H1 (cell line): Measurements from ENCODE around the gene CFL2. TPM values are rescaled to one million over a fixed set of nuclear protein-coding genes. Genes with fewer than 3 reads are reported as not detected.

ENCODE experiments used
- CTCF ChIA-PET: fragments of 300-600 bp; sonication (Branson Sonifier 250); formaldehyde crosslinking; loops from one replicate; lab custom pipeline; 2021; ENCODE audit not compliant: partially characterized antibody; lab: Charles Lee
- POLR2A ChIA-PET: fragments of 300-600 bp; sonication (Branson Sonifier 250); formaldehyde crosslinking; loops from one replicate; lab custom pipeline; 2021; ENCODE audit warnings: inconsistent platforms; ENCODE audit not compliant: partially characterized antibody; lab: Charles Lee
- DNase-seq, 2 experiments: peaks; one replicate each; pipeline versions ENCODE4 v3.0.0 to v3.0.0-alpha.2; 2010 to 2022; ENCODE audit warnings: low spot score in 2 of 2, low read depth in 1 of 2, mixed read lengths in 1 of 2
- FAIRE-seq: peaks from 2 replicates; lab custom pipeline; 2011; peaks lifted over from hg19 to GRCh38; lab: Jason Lieb, UNC
- H2AFZ ChIP-seq: 2 replicates; pipeline ENCODE4 v1.8.1; 2012; ENCODE audit warnings: low read length, inconsistent platforms
- H2AK5ac ChIP-seq: 2 replicates; pipeline ENCODE4 v1.6.1; 2013; ENCODE audit warnings: low read depth, low read length
- H2BK120ac ChIP-seq: replicated peaks from 2 replicates; pipeline ENCODE3; 2013; ENCODE audit warnings: low read depth, low read length, inconsistent platforms
- H2BK12ac ChIP-seq: 2 replicates; pipeline ENCODE4 v1.6.1; 2013; ENCODE audit warnings: low read depth, low read length
- H2BK15ac ChIP-seq: 2 replicates; pipeline ENCODE4 v1.6.1; 2013; ENCODE audit warnings: low read length
- H2BK20ac ChIP-seq: 2 replicates; pipeline ENCODE4 v1.6.1; 2013; ENCODE audit warnings: low read length
- H2BK5ac ChIP-seq: 2 replicates; pipeline ENCODE4 v1.6.1; 2013; ENCODE audit warnings: low read depth, low read length
- H3K14ac ChIP-seq: 2 replicates; pipeline ENCODE4 v1.6.1; 2013; ENCODE audit warnings: inconsistent platforms; ENCODE audit not compliant: insufficient read length
- H3K18ac ChIP-seq: 2 replicates; pipeline ENCODE4 v1.6.1; 2013; ENCODE audit warnings: low read length; ENCODE audit errors: extremely low read depth
- H3K23ac ChIP-seq: 2 replicates; pipeline ENCODE4 v1.6.1; 2013; ENCODE audit warnings: inconsistent platforms; ENCODE audit not compliant: insufficient read length
- H3K23me2 ChIP-seq: 2 replicates; pipeline ENCODE4 v1.6.1; 2013; ENCODE audit warnings: low read depth, low read length
- H3K27ac ChIP-seq: 2 replicates; pipeline ENCODE4 v1.6.1; 2011; ENCODE audit warnings: low read depth, low read length, inconsistent platforms
- H3K27me3 ChIP-seq, 4 experiments: replicated peaks in 1 of 4; 1 replicate in 1 of 4; 2 replicates in 3 of 4; pipeline versions ENCODE4 v1.6.1 to v1.8.1; 2011 to 2013; ENCODE audit warnings: low read length in 3 of 4, mild to moderate bottlenecking in 3 of 4, inconsistent platforms in 2 of 4, mixed read lengths in 2 of 4, moderate library complexity in 1 of 4; ENCODE audit not compliant: control insufficient read depth in 3 of 4, insufficient read depth in 3 of 4; ENCODE audit errors: extremely low read depth in 1 of 4
- H3K36me3 ChIP-seq, 4 experiments: 2 replicates each; pipeline versions ENCODE4 v1.6.1 to v1.8.1; 2011 to 2013; ENCODE audit warnings: mild to moderate bottlenecking in 4 of 4, low read length in 3 of 4, moderate library complexity in 2 of 4, control low read depth in 1 of 4, inconsistent platforms in 1 of 4; ENCODE audit not compliant: insufficient read depth in 4 of 4, control insufficient read depth in 2 of 4
- H3K4ac ChIP-seq: replicated peaks from 2 replicates; pipeline ENCODE3; 2013; ENCODE audit warnings: low read length, low read depth, mixed read lengths, inconsistent platforms; ENCODE audit not compliant: insufficient read length
- H3K4me1 ChIP-seq, 4 experiments: replicated peaks in 1 of 4; 1 replicate in 1 of 4; 2 replicates in 3 of 4; pipeline versions ENCODE4 v1.6.1 to v1.8.1; 2011 to 2013; ENCODE audit warnings: low read length in 3 of 4, inconsistent platforms in 2 of 4, mixed read lengths in 1 of 4; ENCODE audit not compliant: insufficient read depth in 4 of 4, control insufficient read depth in 3 of 4
- H3K4me2 ChIP-seq, 2 experiments: 2 replicates each; pipeline versions ENCODE4 v1.6.1 to v1.8.1; 2011 to 2013; ENCODE audit warnings: low read depth in 2 of 2, low read length in 2 of 2, control low read depth in 1 of 2, inconsistent platforms in 1 of 2, mild to moderate bottlenecking in 1 of 2; ENCODE audit not compliant: insufficient read depth in 1 of 2
- H3K4me3 ChIP-seq, 4 experiments: fragments of 200-600, 300-600 bp in 1 of 4; sonication (generic), shearing (Covaris generic), sonication (Bioruptor Twin) in 1 of 4; 2 replicates each; pipeline versions ENCODE4 v1.5.1 to v1.8.1; 2011 to 2016; ENCODE audit warnings: low read length in 4 of 4, low read depth in 3 of 4, control low read depth in 2 of 4, inconsistent platforms in 2 of 4, mild to moderate bottlenecking in 2 of 4, mixed read lengths in 1 of 4, moderate library complexity in 1 of 4; ENCODE audit not compliant: insufficient read depth in 2 of 4; ENCODE audit errors: extremely low read depth in 1 of 4
- H3K56ac ChIP-seq: replicated peaks from 2 replicates; pipeline ENCODE3; 2013; ENCODE audit warnings: low read depth, mild to moderate bottlenecking, mixed read lengths, low read length, inconsistent platforms; ENCODE audit not compliant: insufficient read length
- H3K79me1 ChIP-seq: 2 replicates; pipeline ENCODE4 v1.6.1; 2013; ENCODE audit warnings: low read depth, low read length, control low read depth
- H3K79me2 ChIP-seq, 2 experiments: 2 replicates each; pipeline versions ENCODE4 v1.6.1 to v1.8.1; 2012 to 2013; ENCODE audit warnings: low read length in 2 of 2, mild to moderate bottlenecking in 2 of 2, inconsistent platforms in 1 of 2; ENCODE audit not compliant: insufficient read depth in 2 of 2, control insufficient read depth in 1 of 2
- H3K9ac ChIP-seq, 4 experiments: replicated peaks in 1 of 4; 1 replicate in 1 of 4; 2 replicates in 3 of 4; pipeline versions ENCODE4 v1.6.1 to v1.8.1; 2011 to 2013; ENCODE audit warnings: low read depth in 3 of 4, low read length in 3 of 4, control low read depth in 2 of 4, mild to moderate bottlenecking in 2 of 4, moderate library complexity in 2 of 4, inconsistent platforms in 1 of 4; ENCODE audit errors: extremely low read depth in 1 of 4
- H3K9me3 ChIP-seq, 2 experiments: 2 replicates each; pipeline versions ENCODE4 v1.6.1 to v1.8.1; 2012 to 2013; ENCODE audit warnings: mild to moderate bottlenecking in 2 of 2, moderate library complexity in 2 of 2, control low read depth in 1 of 2, inconsistent platforms in 1 of 2, low read depth in 1 of 2, low read length in 1 of 2, mixed read lengths in 1 of 2; ENCODE audit not compliant: insufficient read depth in 2 of 2
- H4K20me1 ChIP-seq, 2 experiments: replicated peaks in 1 of 2; 2 replicates each; pipeline versions ENCODE3 to v1.8.1; 2011 to 2013; ENCODE audit warnings: inconsistent platforms in 2 of 2, low read length in 2 of 2, mild to moderate bottlenecking in 1 of 2; ENCODE audit not compliant: insufficient read depth in 2 of 2, control insufficient read depth in 1 of 2
- H4K5ac ChIP-seq: 2 replicates; pipeline ENCODE4 v1.6.1; 2013; ENCODE audit warnings: low read length, low read depth, mixed read lengths, inconsistent platforms; ENCODE audit not compliant: insufficient read length
- H4K8ac ChIP-seq: 2 replicates; pipeline ENCODE4 v1.8.0; 2013; ENCODE audit warnings: mild to moderate bottlenecking, moderate library complexity, low read length, inconsistent platforms; ENCODE audit not compliant: insufficient read depth; ENCODE audit errors: extremely low read depth
- H4K91ac ChIP-seq: replicated peaks from 2 replicates; pipeline ENCODE3; 2013; ENCODE audit warnings: low read length, mixed read lengths, inconsistent platforms; ENCODE audit not compliant: insufficient read length
- ASH2L ChIP-seq: fragments of 200-600, 300-600 bp; sonication (generic); IDR thresholded peaks from one replicate; pipeline ENCODE4 v1.7.1; 2017; ENCODE audit warnings: low read length
- HDAC2 ChIP-seq, 2 experiments: fragments of 300-600 bp in 1 of 2; sonication (generic) in 1 of 2; IDR thresholded peaks; 2 replicates each; pipeline ENCODE4 v1.6.1; 2011 to 2012; ENCODE audit warnings: low read depth in 2 of 2, low read length in 2 of 2, mild to moderate bottlenecking in 2 of 2, moderate library complexity in 2 of 2, borderline replicate concordance in 1 of 2, inconsistent platforms in 1 of 2
- WGBS, 2 experiments: shearing (Covaris generic) in 1 of 2; methylation state at CpG; one replicate each; pipeline versions ENCODE4 v1.1.6 to v1.1.7; 2013 to 2015; ENCODE audit warnings: low lambda C conversion rate in 2 of 2, mixed read lengths in 2 of 2, inconsistent platforms in 1 of 2, low coverage in 1 of 2, missing lambda C conversion rate in 1 of 2; ENCODE audit not compliant: insufficient replicate concordance in 2 of 2, insufficient coverage in 1 of 2, insufficient read length in 1 of 2; ENCODE audit errors: extremely low coverage in 1 of 2, missing lambda C conversion rate in 1 of 2; 5-methylcytosine and 5-hydroxymethylcytosine counted together
- polyA plus RNA-seq, 7 experiments: library from polyadenylated mRNA; depleted of rRNA in 3 of 7; stranded (reverse) in 5 of 7; unstranded in 2 of 7; fragments of >200 nt in 5 of 7; fragments of 200-250 nt in 2 of 7; gene quantifications; 1 replicate in 5 of 7; 2 replicates in 1 of 7; 4 replicates in 1 of 7; pipeline versions ENCODE4 v1.2.1 to v1.2.3, GENCODE V29; 2011 to 2013; ENCODE audit warnings: missing spikeins in 2 of 7, mixed read lengths in 2 of 7
- total RNA-seq: library from RNA; stranded (reverse); fragmentation: NEBNext Ultra II Directional; extraction: Animal tissue kit (Norgen Biotek cat#: 25700); gene quantifications from 2 replicates; pipeline ENCODE4 v1.2.1, GENCODE V29; 2021

Gene CFL2
- total and polyA plus RNA-seq, 2 of the 8 experiments (the other 6 are each of a cell fraction or from before 2014, with no cell fraction given), result 9.7 to 20.5 TPM

GRCh38 chr14:34692348-34692747, 22.0 kb downstream of the CFL2 start:
- Histone ChIP-seq H2AFZ (no peak overlapping the region), H3K36me3 (no peaks in the 10 kb centered on the region; a peak in 1 of 8 replicates)

More at GRCh38 chr14:34692348-34692747, 22.0 kb downstream of the CFL2 start:
- POLR2A ChIA-PET, result interaction anchor here (0.9 to 3.5 kb wide), 12 partner anchors 14 to 742 kb away, joined by 3 to 31 read pairs (median 4); partner anchors contain the start of genes BAZ1A, CFL2 and EGLN3
- H3K56ac ChIP-seq, result no peak overlapping the region
- no peak overlapping the region for H3K4me2 ChIP-seq
- H3K9ac ChIP-seq, result no peak overlapping the region; a peak in 1 of 7 replicates
- no peaks in the 10 kb centered on the region for H4K20me1 ChIP-seq
- H2BK12ac ChIP-seq, result no peak overlapping the region
- H4K5ac ChIP-seq, result no peak overlapping the region
- no peak overlapping the region for H2BK20ac ChIP-seq
- H2BK120ac ChIP-seq, result no peak overlapping the region
- H4K8ac ChIP-seq, result no peak overlapping the region
- no peak overlapping the region for H3K18ac ChIP-seq
- H2AK5ac ChIP-seq, result no peak overlapping the region
- CTCF ChIA-PET, result interaction anchor here (0.6 to 2.4 kb wide), 5 partner anchors 9 to 799 kb away, joined by 3 to 9 read pairs (median 6); no protein-coding TSS in a partner anchor
- no peak overlapping the region for H3K27ac ChIP-seq
- WGBS, 2 experiments, result 71% methylated on average over 4 of the region's 4 CpGs; no CpG with 5 or more reads in 1 of the 2 experiments
- no peaks in the 10 kb centered on the region for H3K23me2 ChIP-seq
- peaks cover 0 to 6% (median under 1%) of the 10 kb centered on the region in 4 experiments; a peak in 3 of 7 replicates for H3K4me1 ChIP-seq
- H2BK5ac ChIP-seq, result no peak overlapping the region
- H3K23ac ChIP-seq, result no peak overlapping the region
- no peaks in the 10 kb centered on the region for H3K9me3 ChIP-seq
- H3K14ac ChIP-seq, result no peak overlapping the region
- H3K4ac ChIP-seq, result no peak overlapping the region
- no peak overlapping the region for H2BK15ac ChIP-seq
- FAIRE-seq (no peak), DNase-seq (no peak)
- no peaks in the 10 kb centered on the region for H3K79me2 ChIP-seq
- TF ChIP-seq ASH2L, result no peak
- TF ChIP-seq HDAC2 (IDR thresholded peaks at IDR 0.05; ENCODE audit: borderline replicate concordance in 1 of 2, low read depth in 2 of 2, low read length in 2 of 2), result no peak
- H4K91ac ChIP-seq, result no peak overlapping the region
- H3K4me3 ChIP-seq, result no peak overlapping the region
- H3K27me3 ChIP-seq, result 0 out of 7 replicates have a peak, but pooled peaks cover 0 to 2% (median 0%) of the 10 kb centered on the region in 4 experiments
- no peaks in the 10 kb centered on the region for H3K79me1 ChIP-seq
